Stimulated activated CD4-positive, alpha-beta T cell treated with anti-CD3 and anti-CD28 coated beads, TNF-alpha, amount 100 ng/mL, for 1 hour (primary cell): Measurements from ENCODE around the gene PTPRD.
"Not testable (repeated sequence)": the region's sequence is repeated elsewhere in the genome, so short reads cannot be mapped to it uniquely, and the experiment has no call there.

Source experiments
- DNase-seq, 3 donors: peaks; one replicate each; pipeline ENCODE4 v3.0.0-alpha.2; 2020; ENCODE audit warnings: low read depth in 3 of 3, low spot score in 1 of 3

Gene PTPRD

DNA sequence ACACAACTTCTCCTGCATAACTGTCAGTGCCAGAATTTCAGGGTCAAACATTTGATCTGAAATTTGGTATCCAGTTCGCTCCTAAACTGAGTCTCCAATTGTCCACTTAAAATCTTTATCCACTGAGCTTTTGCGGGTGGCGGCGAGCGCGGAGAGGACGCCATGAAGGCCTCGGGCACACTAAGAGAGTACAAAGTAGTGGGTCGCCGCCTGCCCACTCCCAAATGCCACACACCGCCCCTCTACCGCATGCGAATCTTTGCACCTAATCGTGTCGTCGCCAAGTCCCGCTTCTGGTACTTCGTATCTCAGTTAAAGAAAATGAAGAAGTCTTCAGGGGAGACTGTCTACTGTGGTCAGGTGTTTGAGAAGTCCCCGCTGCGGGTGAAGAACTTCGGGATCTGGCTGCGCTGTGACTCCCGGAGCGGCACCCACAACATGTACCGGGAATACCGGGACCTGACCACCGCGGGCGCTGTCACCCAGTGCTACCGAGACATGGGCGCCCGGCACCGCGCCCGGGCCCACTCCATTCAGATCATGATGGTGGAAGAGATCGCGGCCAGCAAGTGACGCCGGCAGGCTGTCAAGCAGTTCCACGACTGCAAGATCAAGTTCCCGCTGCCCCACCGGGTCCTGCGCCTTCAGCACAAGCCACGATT lies 1899.5 kb downstream of the PTPRD start:
- no peak for DNase-seq

DNA sequence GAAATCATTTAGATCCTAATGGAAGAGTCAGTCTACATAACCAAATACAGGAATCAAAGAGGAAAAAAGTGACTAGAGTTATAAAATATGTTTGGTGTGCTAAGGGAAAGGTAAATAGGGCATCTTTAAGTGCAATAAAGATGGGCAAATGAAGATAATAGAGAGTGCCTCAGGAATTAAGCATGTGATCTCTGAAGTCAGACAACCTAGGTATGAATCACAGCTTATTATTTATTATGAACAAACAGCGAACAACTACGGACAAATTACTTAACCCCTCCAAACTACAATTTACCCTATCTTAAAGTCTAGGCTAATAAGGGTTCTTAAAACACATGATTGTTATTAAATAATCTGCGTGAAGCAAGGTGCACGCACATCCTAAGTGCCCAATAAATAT lies 1903.1 kb downstream of the PTPRD start:
- DNase-seq: no peak

DNA sequence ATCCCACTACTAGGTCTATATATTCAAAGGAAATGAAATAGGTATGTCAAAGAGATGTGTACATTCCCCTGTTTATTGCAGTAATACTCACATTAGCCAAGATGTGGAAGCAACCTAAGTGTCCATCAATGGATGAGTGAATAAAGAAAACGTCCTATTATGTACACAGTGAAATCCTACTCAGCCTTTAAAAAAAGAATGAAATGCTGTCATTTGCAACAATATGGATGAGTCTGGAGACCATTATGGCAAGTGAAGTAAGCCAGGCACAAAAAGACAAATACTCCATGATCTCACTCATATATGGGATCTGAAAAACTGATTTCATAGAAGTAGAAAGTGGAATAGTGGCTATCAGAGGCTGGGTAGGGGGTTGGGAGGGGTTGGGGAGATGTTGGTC lies 1904.1 kb downstream of the PTPRD start:
- DNase-seq: no peak

DNA sequence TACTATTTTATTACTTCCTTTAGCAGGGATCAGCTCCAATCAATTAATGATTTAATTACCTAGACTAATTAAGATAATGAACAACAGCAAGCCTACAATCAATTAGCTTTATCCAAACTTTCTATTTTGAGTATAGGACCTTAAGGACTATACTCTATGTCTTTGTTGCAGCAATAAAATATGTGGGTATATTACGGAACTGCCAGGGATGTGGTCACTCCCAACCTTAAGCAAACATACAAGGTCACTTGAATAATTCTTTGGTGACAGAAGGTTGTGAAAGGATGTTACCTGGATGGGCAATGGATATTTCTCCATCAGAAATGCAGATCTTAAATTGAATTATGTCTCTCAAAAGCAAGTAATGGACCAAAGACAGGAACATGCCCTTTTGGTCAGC lies 1905.8 kb downstream of the PTPRD start:
- DNase-seq: no peak

DNA sequence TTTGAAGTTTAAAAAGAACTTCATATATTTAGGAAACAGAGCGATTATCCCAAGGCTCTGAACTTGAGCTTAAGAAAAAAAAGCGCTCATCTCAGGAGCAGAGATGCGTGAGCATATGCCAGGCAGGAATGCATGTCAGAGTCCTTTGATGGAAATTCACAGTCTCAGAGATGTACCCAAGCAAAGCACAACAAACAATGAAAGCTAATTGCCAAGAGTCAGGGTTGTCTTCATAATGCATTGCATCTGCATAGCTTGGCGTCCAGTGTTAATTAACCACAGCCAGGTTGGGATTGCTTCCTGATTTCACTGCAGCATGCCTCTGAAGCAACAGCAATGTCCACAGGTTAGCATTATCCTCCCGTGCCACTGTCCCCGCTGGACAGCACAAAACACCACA lies 1906.3 kb downstream of the PTPRD start:
- DNase-seq: no peak

DNA sequence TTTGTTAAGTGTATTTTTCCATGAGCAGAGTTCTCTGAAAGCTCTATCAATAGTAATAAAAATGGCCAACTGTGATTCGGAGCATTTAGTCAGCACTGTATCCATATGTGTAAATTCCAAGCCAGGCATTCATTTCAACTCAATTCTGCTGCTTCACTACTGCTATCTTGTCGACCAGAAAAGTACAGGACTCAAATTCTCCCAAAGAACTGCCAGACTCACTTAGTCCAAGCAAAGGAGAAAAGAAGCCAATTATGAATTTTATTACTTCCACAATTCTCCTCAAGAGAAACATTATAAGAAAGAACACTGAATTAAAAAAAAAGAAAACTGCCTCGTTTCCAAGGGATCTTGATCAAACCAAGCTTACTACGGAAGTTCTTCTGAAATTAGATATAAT lies 1906.9 kb downstream of the PTPRD start:
- no peak for DNase-seq

DNA sequence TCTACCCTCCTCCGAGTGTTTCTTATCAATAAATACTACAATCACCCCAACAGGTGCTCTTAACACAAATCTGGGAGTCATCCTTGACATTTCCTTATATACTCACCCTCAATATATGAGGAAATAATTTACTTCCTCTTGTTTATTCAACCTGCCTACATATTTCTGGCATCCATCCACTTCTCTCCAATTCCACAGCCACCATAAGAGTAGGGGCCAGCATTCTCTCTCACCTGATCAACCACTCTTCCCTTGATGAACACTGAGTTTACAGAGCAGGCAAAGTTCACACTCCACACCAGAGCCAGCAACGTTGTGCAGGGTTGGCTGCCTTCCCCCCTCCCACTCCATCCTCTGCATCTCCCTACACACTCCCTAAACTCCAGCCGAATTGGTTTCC lies 1908.9 kb downstream of the PTPRD start:
- DNase-seq: no peak

DNA sequence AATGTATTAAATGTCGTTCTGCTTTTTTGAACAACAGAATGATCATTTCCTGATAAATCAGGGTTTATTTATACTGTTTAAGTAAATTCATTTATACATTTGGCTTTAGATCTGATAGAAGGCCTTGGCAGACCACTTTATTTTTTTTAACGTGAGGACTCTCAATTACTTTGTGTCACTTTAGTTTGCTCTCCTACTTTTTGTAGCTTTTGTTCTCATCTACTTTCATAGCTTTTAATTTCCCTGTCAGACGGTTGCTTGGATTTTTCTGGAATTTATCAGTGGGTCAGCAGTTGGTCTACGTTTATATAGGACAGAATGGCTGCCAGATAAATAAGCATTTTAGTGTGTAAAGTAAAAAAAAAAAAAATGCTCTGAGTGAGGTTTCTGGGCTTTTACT lies 1910.9 kb downstream of the PTPRD start:
- DNase-seq: no peak

DNA sequence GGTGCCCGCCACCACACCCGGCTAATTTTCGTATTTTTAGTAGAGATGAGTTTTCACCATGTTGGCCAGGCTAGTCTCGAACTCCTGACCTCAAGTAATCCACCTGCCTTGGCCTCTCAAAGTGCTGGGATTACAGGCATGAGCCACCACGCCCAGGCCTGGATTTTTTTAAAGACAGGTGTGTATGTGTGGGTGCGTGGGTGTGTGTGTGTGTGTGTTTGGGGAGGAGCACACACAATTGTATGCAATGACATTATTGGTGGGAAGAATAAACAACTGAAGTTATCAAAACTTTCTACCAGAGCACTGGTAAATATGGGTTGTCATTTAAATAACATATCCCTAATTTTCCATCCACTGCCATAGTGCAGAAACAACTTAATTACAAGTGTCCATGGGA lies 1915.2 kb downstream of the PTPRD start:
- not testable (repeated sequence) for DNase-seq

DNA sequence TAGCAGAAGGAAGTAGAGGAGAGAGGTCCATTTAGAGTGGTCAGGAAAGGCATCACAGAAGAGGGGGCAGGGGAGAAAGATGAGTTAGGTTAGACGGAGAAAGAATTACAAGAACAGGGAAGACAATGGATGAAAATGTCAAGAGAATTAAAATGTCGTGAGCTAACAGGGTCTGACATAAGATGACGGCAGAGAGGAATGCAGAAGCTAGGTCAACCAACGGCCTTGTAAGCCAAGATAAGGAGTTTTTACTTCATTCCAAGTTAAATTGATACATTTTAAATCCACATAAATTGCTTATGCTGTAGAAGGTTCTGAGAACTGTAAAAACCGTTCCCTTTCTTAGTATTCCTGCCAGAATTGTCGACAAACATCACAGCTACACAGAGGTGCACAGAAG lies 1916.3 kb downstream of the PTPRD start:
- DNase-seq: no peak

DNA sequence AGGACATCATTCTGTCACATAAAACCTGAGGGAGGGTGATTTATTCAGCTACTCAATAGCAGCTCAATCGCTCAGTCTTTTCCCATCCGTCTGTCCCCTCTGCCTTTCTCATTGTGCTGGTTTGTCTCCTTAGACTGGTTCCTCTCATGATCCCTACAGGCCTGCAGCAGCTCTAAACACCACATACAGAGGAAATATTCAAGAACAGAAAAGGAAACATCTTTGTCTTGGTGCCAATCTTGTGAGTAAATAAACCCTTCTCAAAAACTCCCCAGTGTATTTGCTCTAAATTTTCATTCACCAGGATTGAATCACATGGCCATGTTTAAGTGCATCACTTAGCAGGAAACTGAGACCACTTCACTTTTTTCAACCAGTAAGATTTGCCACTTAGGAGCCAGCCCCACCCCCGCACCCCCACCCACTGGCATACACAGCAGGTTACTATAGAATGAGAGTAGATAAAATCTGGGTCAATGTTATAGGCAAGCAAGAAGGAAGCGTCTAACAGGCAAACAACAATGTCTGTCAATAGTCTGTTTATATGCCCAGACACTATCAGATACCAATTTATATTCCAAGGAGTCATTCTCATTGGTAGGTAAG lies 1917.7 kb downstream of the PTPRD start:
- no peak for DNase-seq

DNA sequence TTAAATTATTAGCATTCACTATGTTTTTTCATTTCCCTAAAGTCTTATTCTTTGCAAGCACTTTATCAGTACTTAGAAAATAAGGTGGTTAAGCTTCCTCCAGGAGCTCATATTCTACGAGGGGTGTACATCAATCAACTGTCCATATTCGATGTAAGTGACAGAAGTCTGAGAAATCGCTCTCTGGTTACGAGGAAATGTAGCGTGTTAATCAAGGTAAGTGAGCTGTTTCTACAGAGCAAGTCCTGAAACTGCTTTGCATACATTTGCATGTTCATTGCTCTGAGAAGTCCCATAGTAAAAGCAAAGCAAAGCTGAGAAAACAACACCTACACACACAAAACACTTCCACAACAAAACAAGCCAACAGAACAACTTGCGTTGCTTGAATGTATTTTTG lies 1919.3 kb downstream of the PTPRD start:
- DNase-seq: no peak

DNA sequence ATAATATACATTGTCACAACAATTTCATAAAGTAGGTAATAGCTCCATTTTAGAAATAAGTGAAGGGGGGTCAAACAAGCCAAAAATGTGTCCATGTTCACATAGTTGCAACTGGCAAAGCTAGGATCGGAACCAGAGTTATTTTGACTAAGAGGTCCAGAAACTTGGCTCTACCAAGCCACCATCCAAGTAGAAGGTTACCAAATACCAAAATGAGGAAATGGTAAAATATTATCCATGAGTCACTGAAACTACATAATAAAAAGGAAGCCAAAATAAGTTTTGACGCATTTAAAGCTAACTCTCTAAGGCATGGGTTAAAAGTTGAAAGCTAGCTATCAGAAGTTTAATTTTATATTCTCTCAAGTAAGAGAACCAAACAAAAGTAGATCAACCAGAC lies 1926.3 kb downstream of the PTPRD start:
- no peak for DNase-seq

DNA sequence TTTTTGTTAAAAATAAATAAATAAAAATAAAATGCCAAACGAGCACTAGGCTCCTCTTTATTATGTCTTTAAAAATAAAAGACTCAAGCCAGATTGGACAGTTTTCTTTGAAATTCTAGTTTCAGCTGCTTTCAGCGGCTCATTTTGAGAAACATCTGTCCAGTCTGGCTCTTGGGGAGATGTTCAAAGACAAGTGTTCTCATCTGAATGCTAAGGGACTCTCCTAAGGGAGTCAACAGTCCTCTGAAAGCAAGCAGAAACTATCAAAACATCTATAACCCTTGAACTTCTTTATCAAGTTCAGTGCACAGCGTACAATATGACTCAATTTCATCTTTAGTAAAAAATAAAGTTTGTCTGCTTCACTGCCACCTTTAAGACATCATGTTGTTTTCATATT lies 1927.0 kb downstream of the PTPRD start:
- no peak for DNase-seq

DNA sequence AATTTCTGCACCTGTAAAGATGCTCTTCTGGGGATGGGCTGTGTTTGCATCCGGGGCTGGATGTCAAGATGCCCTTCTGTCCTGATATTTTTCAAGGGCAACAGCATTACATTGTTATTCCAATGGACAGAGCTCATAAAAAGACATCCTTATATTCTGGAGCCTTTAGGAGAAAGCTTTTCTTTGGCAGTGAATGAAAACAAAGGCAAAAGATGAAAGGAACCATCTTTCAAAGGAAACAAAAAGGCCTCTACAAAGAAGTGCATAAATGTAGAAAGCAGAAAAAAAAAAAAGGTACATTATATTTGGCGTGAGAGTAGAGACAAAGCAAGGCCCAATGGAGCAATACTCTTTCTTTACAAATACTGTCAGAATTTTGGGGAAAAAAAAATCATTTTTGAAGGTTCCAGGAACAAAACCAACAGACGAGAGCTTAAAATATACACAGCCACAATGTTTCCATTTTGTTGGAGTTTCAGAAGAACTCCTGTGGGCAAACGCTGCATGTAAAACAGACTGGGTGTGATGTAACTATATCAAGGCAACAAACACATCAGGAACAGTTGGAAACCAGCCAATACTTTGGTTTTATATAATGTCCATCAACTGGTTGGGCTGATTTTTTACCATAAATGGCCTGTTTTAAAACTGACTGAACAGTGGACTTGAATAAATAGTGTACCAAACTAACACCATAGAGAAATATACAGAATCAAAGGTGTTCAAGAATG lies 1927.7 kb downstream of the PTPRD start:
- no peak for DNase-seq

DNA sequence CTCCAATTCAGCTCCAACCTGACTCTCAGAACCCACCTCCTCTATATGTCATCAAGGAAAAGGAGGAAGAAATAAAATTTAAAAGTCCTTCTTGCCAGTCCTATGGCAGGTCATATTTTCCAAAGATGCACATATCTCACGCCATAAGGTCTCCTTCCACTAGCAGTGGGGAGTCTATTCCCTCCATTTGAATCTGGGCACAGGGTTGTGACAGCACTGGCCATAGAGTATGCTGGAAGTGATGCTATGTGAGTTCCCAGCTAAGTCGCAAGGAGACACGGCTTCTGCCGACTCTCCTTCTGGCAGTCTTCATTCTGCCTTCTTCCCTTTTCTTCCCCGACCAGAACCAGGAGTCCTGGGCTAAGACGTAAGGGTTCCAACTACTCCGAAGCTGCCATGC lies 1929.3 kb downstream of the PTPRD start:
- DNase-seq: no peak

DNA sequence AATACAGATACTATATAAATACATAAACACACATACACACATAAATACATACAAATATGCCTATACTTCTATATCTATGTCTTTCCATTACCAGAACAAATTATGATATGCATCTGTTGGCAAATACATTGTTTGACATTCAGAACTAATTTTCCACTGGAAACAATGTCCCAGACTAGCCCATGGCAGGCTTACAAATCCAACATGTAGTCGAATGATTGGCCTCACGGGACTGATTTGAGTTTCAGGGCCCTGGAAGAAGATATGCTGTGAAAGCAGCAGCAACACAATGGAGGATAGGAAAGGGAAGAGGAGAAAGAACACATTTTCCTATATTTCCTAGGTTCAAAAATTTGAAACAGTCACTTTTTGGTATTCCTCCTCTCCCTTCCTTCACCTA lies 1932.1 kb downstream of the PTPRD start:
- DNase-seq: no peak

DNA sequence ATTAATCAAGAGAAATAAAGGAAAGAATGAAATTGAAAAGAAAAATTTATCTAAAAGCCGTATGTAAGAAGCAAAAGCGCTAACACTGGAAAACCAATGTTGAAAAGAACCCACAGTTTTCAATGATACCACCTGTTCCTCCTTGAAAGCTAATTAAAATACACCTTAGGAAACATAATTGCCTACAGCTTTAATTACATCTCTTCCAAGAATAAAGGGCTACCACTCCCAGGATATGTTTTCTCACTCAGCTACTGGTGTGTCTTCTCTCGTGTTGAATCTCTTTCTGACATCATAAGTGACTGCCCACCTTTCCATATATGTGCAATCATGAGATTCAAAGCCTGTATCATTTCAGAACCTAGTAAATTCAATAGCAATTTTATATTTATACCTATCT lies 1932.6 kb downstream of the PTPRD start:
- no peak for DNase-seq

DNA sequence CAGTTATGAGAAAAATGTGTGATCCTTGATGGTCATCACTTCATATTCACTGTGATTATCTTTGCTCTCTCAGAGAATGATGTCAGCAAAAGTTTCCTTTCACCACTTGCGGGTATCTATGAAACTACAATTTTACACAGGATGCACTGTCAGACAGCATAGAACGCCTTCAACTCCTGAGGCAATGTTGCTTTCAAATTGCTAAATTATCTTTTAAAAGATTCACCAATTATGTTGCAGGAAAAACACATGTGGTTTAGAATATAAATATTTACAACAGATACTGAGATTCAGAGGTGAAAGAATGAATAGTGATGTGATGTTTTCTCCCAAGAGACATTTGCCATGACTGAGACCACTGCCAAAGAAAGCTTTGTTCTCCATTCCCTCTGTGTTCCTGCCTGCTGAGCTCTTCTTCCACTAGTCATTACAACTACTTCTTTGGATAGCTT lies 1933.4 kb downstream of the PTPRD start:
- no peak for DNase-seq

DNA sequence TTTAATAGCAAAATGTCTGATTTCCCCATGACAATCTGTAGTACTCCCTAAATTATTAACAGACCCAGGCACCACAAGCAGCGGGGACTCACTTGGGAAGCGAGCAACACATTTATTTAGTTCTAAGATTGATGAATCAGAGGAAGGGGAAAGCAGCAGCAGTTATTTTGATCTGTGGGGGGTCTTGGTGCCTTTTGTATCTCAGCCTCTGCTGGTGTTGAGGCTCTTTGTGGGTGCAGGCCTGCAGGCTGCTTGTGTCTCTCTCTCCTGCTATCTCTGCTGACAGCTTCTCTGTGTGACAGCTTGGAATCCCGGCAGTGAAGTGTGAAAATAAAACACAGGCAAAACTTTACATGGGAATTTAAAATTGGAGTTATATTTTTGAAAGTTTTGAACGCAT lies 1935.1 kb downstream of the PTPRD start:
- DNase-seq: no peak

DNA sequence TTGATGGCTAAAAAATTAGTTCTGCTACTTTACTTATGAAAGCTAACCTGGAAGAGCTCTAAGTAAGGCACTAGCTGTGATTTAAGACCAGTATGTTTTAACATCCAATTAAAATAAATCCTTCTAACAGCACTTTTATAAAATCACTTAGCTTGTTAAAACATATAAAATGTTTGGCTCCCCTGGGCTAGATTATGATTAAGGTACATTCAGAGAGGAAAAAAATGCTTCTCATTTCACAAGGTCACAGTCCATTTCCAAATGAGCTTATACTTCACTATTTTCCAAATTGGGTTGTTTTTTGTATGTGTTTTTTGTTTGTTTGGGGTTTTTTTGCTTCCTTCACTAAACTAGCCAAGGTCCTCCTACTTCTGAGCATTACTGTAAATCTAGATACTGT lies 1938.3 kb downstream of the PTPRD start:
- DNase-seq: no peak

DNA sequence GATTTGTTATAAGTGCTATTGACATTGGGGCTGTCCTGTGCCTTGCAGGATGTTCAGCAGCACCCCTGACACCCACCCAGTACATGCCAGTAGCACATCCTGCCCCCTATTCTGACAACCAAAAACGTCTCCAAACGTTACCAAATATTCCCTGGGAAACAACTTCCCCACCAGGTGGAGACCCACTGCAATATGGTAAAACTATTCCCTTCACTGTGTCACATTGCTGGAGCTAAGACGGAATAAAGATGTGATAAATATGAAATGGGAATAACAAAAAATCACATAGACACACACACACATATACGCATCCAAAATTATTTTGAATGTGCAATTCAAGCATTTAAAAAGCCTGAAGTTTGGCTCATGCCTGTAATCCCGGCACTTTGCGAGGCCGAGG lies 1939.0 kb downstream of the PTPRD start:
- no peak for DNase-seq

DNA sequence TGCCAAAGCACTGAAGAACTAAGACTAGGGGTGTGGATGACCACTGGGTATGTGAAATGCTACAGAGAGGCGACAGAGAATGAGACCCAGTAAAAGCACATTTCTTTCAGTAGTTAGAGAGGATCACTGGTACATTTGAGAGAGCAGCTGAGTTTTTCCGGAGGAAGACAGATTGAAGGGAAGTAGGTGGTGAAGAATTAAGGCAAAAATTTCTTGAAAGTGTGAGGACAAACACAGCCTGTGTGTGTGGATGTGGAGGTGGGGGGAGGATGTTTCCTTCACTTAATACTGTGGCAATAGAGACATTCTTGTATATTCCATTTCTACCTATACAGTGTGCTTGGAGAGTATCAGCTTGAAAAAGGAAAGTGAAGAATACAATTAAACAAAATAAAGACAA lies 1942.1 kb downstream of the PTPRD start:
- no peak for DNase-seq
